H1 (cell line): Measurements from ENCODE around the gene ABCC4. TPM values are rescaled to one million over a fixed set of nuclear protein-coding genes. Genes with fewer than 3 reads are reported as not detected.

Experiments
- BCL11A ChIP-seq, 2 experiments: IDR thresholded peaks; one replicate each; pipeline ENCODE4 v1.6.1; 2011; ENCODE audit warnings: low read depth in 2 of 2, low read length in 2 of 2, mild to moderate bottlenecking in 2 of 2
- CHD1 ChIP-seq: IDR thresholded peaks from 2 replicates; pipeline ENCODE4 v1.6.1; 2012; ENCODE audit warnings: low read depth, low read length, improper control_type of control experiment
- EGR1 ChIP-seq: IDR thresholded peaks from 2 replicates; pipeline ENCODE4 v1.6.1; 2011; ENCODE audit warnings: low read depth, low read length, borderline replicate concordance
- FOSL1 ChIP-seq: IDR thresholded peaks from 2 replicates; pipeline ENCODE4 v1.6.1; 2011; ENCODE audit warnings: mild to moderate bottlenecking, low read depth, low read length, moderate library complexity; ENCODE audit not compliant: insufficient read depth
- HDAC6 ChIP-seq: IDR thresholded peaks from one replicate; pipeline ENCODE4 v1.7.1; 2012; ENCODE audit warnings: low read depth, mild to moderate bottlenecking, inconsistent platforms, low read length, moderate library complexity
- KDM1A ChIP-seq: fragments of 200-600, 300-600 bp; sonication (generic); IDR thresholded peaks from 2 replicates; pipeline ENCODE4 v1.7.1; 2016; ENCODE audit warnings: mild to moderate bottlenecking, low read length, borderline replicate concordance
- KDM4A ChIP-seq: IDR thresholded peaks from one replicate; pipeline ENCODE4 v1.7.1; 2012; ENCODE audit warnings: low read depth, mild to moderate bottlenecking, moderate library complexity, low read length, inconsistent platforms; ENCODE audit not compliant: severe bottlenecking
- NANOG ChIP-seq: IDR thresholded peaks from 2 replicates; pipeline ENCODE4 v1.6.1; 2011; ENCODE audit warnings: low read length, low read depth, mild to moderate bottlenecking, inconsistent platforms; ENCODE audit not compliant: insufficient read depth, poor library complexity, severe bottlenecking
- PHF8 ChIP-seq: fragments of 200-600 bp; sonication (generic); conservative IDR thresholded peaks from 2 replicates; pipeline ENCODE4 v1.7.1; 2012; ENCODE audit warnings: low read depth, mild to moderate bottlenecking, inconsistent platforms, low read length, moderate library complexity
- POLR2A ChIP-seq, 2 experiments: IDR thresholded peaks; 1 replicate in 1 of 2; 2 replicates in 1 of 2; pipeline ENCODE4 v1.6.1; 2011; ENCODE audit warnings: low read depth in 2 of 2, low read length in 2 of 2, mild to moderate bottlenecking in 2 of 2; ENCODE audit errors: control extremely low read depth in 1 of 2
- POLR2AphosphoS5 ChIP-seq: IDR thresholded peaks from 2 replicates; pipeline ENCODE4 v1.6.1; 2011; ENCODE audit warnings: low read depth, low read length
- POU5F1 ChIP-seq: IDR thresholded peaks from 2 replicates; pipeline ENCODE4 v1.6.1; 2011; ENCODE audit warnings: low read depth, mild to moderate bottlenecking, low read length, moderate library complexity
- RAD21 ChIP-seq, 2 experiments: IDR thresholded peaks in 1 of 2; conservative IDR thresholded peaks in 1 of 2; 2 replicates each; pipeline ENCODE4 v1.6.1; 2011; ENCODE audit warnings: low read depth in 2 of 2, low read length in 2 of 2, improper control_type of control experiment in 1 of 2, inconsistent platforms in 1 of 2, mild to moderate bottlenecking in 1 of 2, moderate library complexity in 1 of 2
- RBBP5 ChIP-seq: IDR thresholded peaks from 2 replicates; pipeline ENCODE4 v1.7.1; 2012; ENCODE audit warnings: low read depth, mild to moderate bottlenecking, inconsistent platforms, low read length, moderate library complexity, borderline replicate concordance
- RNF2 ChIP-seq: fragments of 200-900, 300-1000 bp; sonication (generic); IDR thresholded peaks from 2 replicates; pipeline ENCODE4 v1.7.1; 2016; ENCODE audit warnings: borderline replicate concordance, low read depth, mild to moderate bottlenecking, antibody characterized with exemption, low read length; ENCODE audit not compliant: poor library complexity, severe bottlenecking; ENCODE audit errors: missing control alignments
- SAP30 ChIP-seq: fragments of 300-600 bp; sonication (generic); IDR thresholded peaks from 2 replicates; pipeline ENCODE4 v1.7.1; 2012; ENCODE audit warnings: low read length, moderate library complexity, mild to moderate bottlenecking, inconsistent platforms; ENCODE audit not compliant: insufficient read depth, insufficient replicate concordance
- SIRT6 ChIP-seq: IDR thresholded peaks from one replicate; pipeline ENCODE4 v1.7.1; 2012; ENCODE audit warnings: low read length, inconsistent platforms
- SUZ12 ChIP-seq: fragments of 200-600 bp; sonication (generic); IDR thresholded peaks from 2 replicates; pipeline ENCODE4 v1.6.1; 2012; ENCODE audit warnings: mild to moderate bottlenecking, inconsistent platforms, low read length, moderate library complexity, mixed read lengths
- TBP ChIP-seq: IDR thresholded peaks from 2 replicates; pipeline ENCODE4 v1.6.1; 2011; ENCODE audit warnings: low read depth, low read length, improper control_type of control experiment
- TCF12 ChIP-seq: IDR thresholded peaks from 2 replicates; pipeline ENCODE4 v1.6.1; 2011; ENCODE audit warnings: low read depth, mild to moderate bottlenecking, low read length
- YY1 ChIP-seq: IDR thresholded peaks from 2 replicates; pipeline ENCODE4 v1.6.1; 2011; ENCODE audit warnings: low read depth, mild to moderate bottlenecking, low read length
- polyA plus RNA-seq, 7 experiments: library from polyadenylated mRNA; depleted of rRNA in 3 of 7; stranded (reverse) in 5 of 7; unstranded in 2 of 7; fragments of >200 nt in 5 of 7; fragments of 200-250 nt in 2 of 7; gene quantifications; 1 replicate in 5 of 7; 2 replicates in 1 of 7; 4 replicates in 1 of 7; pipeline versions ENCODE4 v1.2.1 to v1.2.3, GENCODE V29; 2011 to 2013; ENCODE audit warnings: missing spikeins in 2 of 7, mixed read lengths in 2 of 7
- total RNA-seq: library from RNA; stranded (reverse); fragmentation: NEBNext Ultra II Directional; extraction: Animal tissue kit (Norgen Biotek cat#: 25700); gene quantifications from 2 replicates; pipeline ENCODE4 v1.2.1, GENCODE V29; 2021
- TF ChIP-seq, protein P1 (sequence below): IDR thresholded peaks from 2 replicates; pipeline ENCODE4 v1.6.1; 2012; ENCODE audit warnings: low read length, inconsistent platforms

The ABCC4 gene
- total and polyA plus RNA-seq, 2 of the 8 experiments (the other 6 are each of a cell fraction or from before 2014, with no cell fraction given), result 4.0 to 14.1 TPM

DNA sequence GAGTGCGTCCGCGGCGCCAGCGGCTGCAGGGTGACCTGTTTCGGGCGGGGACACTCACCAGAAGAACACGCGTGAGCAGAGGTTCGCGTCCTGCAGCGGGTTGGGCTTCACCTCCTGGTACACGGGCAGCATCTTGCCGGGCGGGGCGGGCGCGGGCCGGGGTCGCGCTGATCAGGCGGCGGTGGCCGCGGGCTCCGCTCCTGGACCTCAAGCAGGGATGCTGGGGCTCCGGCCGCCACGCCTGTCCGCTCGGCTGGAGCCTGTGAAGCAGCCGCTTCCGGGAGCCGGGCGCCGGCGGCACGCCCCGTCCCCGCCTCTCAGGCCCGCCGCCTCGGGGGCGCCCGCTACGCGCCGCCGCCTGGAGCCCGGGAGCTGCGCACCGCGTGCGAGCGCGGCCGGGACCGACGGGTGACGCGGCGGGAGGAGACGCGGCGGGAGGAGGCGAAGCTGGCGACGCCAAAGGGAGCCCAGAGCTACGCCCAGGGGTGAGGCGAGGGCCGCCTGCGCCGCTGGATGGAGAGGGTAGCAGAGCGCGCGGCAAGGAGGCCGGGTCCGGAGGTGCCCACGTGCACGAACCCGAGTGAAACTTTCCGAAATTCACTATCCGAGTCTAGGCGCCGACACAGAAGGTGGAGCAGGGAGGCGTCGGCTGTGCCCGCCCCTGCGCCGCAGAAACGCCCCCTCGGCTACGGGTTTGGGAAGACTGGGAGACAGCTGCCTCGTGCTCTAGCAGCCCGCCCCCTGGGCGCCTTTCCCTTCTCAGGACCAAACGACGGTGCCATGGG, at the start of gene ABCC4 (continued):
- TF ChIP-seq POU5F1 (no peak), NANOG (no peak), RBBP5 (peak; percentile 62; the same call in 1 of the 2 replicates), BCL11A (IDR thresholded peaks at IDR 0.05; ENCODE audit: low read depth in 2 of 2, low read length in 2 of 2) (no peak), POLR2AphosphoS5 (no peak), CHD1 (no peak), FOSL1 (no peak), SUZ12 (0 out of 2 replicates have a peak, but pooled peaks have one; percentile 26), SAP30 (no peak), EGR1 (no peak), KDM1A (no peak), POLR2A (IDR thresholded peaks at IDR 0.05; ENCODE audit: control extremely low read depth in 1 of 2, low read depth in 2 of 2, low read length in 2 of 2) (no peak; a peak in 1 of 3 replicates), PHF8 (no peak; the same call in none of the 2 replicates), KDM4A (peak; percentile 90), RNF2 (peak; percentile 75), YY1 (no peak), TCF12 (no peak), SIRT6 (no peak), RAD21 (IDR thresholded peaks at IDR 0.05 in 1 of 2, conservative IDR thresholded peaks at IDR 0.05 in 1 of 2; ENCODE audit: low read depth in 2 of 2, low read length in 2 of 2) (no peak), TBP (no peak), HDAC6 (no peak)
- TF ChIP-seq, protein P1, sequence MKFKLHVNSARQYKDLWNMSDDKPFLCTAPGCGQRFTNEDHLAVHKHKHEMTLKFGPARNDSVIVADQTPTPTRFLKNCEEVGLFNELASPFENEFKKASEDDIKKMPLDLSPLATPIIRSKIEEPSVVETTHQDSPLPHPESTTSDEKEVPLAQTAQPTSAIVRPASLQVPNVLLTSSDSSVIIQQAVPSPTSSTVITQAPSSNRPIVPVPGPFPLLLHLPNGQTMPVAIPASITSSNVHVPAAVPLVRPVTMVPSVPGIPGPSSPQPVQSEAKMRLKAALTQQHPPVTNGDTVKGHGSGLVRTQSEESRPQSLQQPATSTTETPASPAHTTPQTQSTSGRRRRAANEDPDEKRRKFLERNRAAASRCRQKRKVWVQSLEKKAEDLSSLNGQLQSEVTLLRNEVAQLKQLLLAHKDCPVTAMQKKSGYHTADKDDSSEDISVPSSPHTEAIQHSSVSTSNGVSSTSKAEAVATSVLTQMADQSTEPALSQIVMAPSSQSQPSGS, result no peak
